ENCODE data around the gene PIK3R5.
A peak's percentile ranks its signal among the peaks of the same experiment; 100 is the strongest.

The PIK3R5 gene

GRCh38 chr17:8835631-8836364 is 129.7 kb downstream of the PIK3R5 start:
- H4K8ac ChIP-seq (ENCODE audit: low read depth, low read length): no peak overlapping the region
- no peaks in the 10 kb centered on the region for H3K4me1 ChIP-seq (ENCODE audit: control insufficient read depth, low read depth, low read length)
- no peak overlapping the region for H2AK5ac ChIP-seq (ENCODE audit: low read length)
- no peak overlapping the region for H3K56ac ChIP-seq (ENCODE audit: low read length)
- H3K27me3 ChIP-seq (ENCODE audit: insufficient read depth, low read length, poor library complexity): no peaks in the 10 kb centered on the region
- H3K79me2 ChIP-seq (ENCODE audit: control insufficient read depth, insufficient read depth, low read length): no peaks in the 10 kb centered on the region
- H3K4me2 ChIP-seq (ENCODE audit: low read length): no peak overlapping the region
- no peak overlapping the region for H3K18ac ChIP-seq (ENCODE audit: low read length)
- no peak overlapping the region for H3K4ac ChIP-seq (ENCODE audit: low read depth, low read length)
- H3K4me3 ChIP-seq (ENCODE audit: low read length): no peak overlapping the region
- no CpG with 5 or more reads among the region's 6 CpGs for WGBS (ENCODE audit: extremely low coverage, insufficient coverage, low lambda C conversion rate)
- no peak overlapping the region for H2BK120ac ChIP-seq (ENCODE audit: low read depth, low read length)
- H3K9ac ChIP-seq (ENCODE audit: low read length): no peak overlapping the region
- no peak for DNase-seq
- no peaks in the 10 kb centered on the region for H3K79me1 ChIP-seq (ENCODE audit: low read length)
- H3K27ac ChIP-seq (ENCODE audit: low read depth, low read length): no peak overlapping the region
- H3K36me3 ChIP-seq (ENCODE audit: control insufficient read depth, insufficient read depth, low read length): no peaks in the 10 kb centered on the region
- H2BK5ac ChIP-seq (ENCODE audit: low read length): no peak overlapping the region
- H4K5ac ChIP-seq (ENCODE audit: low read length): no peak overlapping the region
- no peak overlapping the region for H2BK15ac ChIP-seq (replicated peaks; ENCODE audit: low read depth)
- H3K23ac ChIP-seq (ENCODE audit: low read length): no peak overlapping the region

GRCh38 chr17:8835106-8835505 is 130.4 kb downstream of the PIK3R5 start:
- no peak overlapping the region for H3K27ac ChIP-seq (ENCODE audit: low read depth, low read length)
- no peak overlapping the region for H4K8ac ChIP-seq (ENCODE audit: low read depth, low read length)
- H2AK5ac ChIP-seq (ENCODE audit: low read length): no peak overlapping the region
- no peak for DNase-seq
- H3K27me3 ChIP-seq (ENCODE audit: insufficient read depth, low read length, poor library complexity): no peaks in the 10 kb centered on the region
- no peaks in the 10 kb centered on the region for H3K36me3 ChIP-seq (ENCODE audit: control insufficient read depth, insufficient read depth, low read length)
- H2BK15ac ChIP-seq (replicated peaks; ENCODE audit: low read depth): no peak overlapping the region
- H2BK120ac ChIP-seq (ENCODE audit: low read depth, low read length): no peak overlapping the region
- no peak overlapping the region for H3K4ac ChIP-seq (ENCODE audit: low read depth, low read length)
- no CpG with 5 or more reads among the region's 14 CpGs for WGBS (ENCODE audit: extremely low coverage, insufficient coverage, low lambda C conversion rate)
- no peak overlapping the region for H3K56ac ChIP-seq (ENCODE audit: low read length)
- no peak overlapping the region for H3K23ac ChIP-seq (ENCODE audit: low read length)
- H3K9ac ChIP-seq (ENCODE audit: low read length): no peak overlapping the region
- H3K4me3 ChIP-seq (ENCODE audit: low read length): no peak overlapping the region
- H3K4me2 ChIP-seq (ENCODE audit: low read length): no peak overlapping the region
- no peak overlapping the region for H2BK5ac ChIP-seq (ENCODE audit: low read length)
- no peaks in the 10 kb centered on the region for H3K79me2 ChIP-seq (ENCODE audit: control insufficient read depth, insufficient read depth, low read length)
- H3K4me1 ChIP-seq (ENCODE audit: control insufficient read depth, low read depth, low read length): no peaks in the 10 kb centered on the region
- no peak overlapping the region for H4K5ac ChIP-seq (ENCODE audit: low read length)
- H3K18ac ChIP-seq (ENCODE audit: low read length): no peak overlapping the region
- no peaks in the 10 kb centered on the region for H3K79me1 ChIP-seq (ENCODE audit: low read length)

- H3K79me2 ChIP-seq (ENCODE audit: control insufficient read depth, insufficient read depth, low read length): no peaks in the 10 kb centered on the region
- peak; percentile 76 for DNase-seq
- H4K8ac ChIP-seq (ENCODE audit: low read depth, low read length): no peak overlapping the region
- H3K79me1 ChIP-seq (ENCODE audit: low read length): no peaks in the 10 kb centered on the region
- H3K18ac ChIP-seq (ENCODE audit: low read length): no peak overlapping the region
- no peak overlapping the region for H3K4me2 ChIP-seq (ENCODE audit: low read length)
- no peak overlapping the region for H2BK15ac ChIP-seq (replicated peaks; ENCODE audit: low read depth)
- H2BK120ac ChIP-seq (ENCODE audit: low read depth, low read length): no peak overlapping the region
- peak overlapping the region; percentile 18 for H3K9ac ChIP-seq (ENCODE audit: low read length)
- no peaks in the 10 kb centered on the region for H3K27me3 ChIP-seq (ENCODE audit: insufficient read depth, low read length, poor library complexity)
- no peak overlapping the region for H3K4me3 ChIP-seq (ENCODE audit: low read length)
- no peak overlapping the region for H2BK5ac ChIP-seq (ENCODE audit: low read length)
- no CpG with 5 or more reads among the region's 33 CpGs for WGBS (ENCODE audit: extremely low coverage, insufficient coverage, low lambda C conversion rate)
- H3K36me3 ChIP-seq (ENCODE audit: control insufficient read depth, insufficient read depth, low read length): no peaks in the 10 kb centered on the region
- no peak overlapping the region for H3K27ac ChIP-seq (ENCODE audit: low read depth, low read length)
- H3K23ac ChIP-seq (ENCODE audit: low read length): no peak overlapping the region
- H4K5ac ChIP-seq (ENCODE audit: low read length): no peak overlapping the region
- H2AK5ac ChIP-seq (ENCODE audit: low read length): no peak overlapping the region
- H3K4ac ChIP-seq (ENCODE audit: low read depth, low read length): no peak overlapping the region
- H3K56ac ChIP-seq (ENCODE audit: low read length): peak overlapping the region; percentile 62
- H3K4me1 ChIP-seq (ENCODE audit: control insufficient read depth, low read depth, low read length): no peaks in the 10 kb centered on the region
Observed at GRCh38 chr17:8832711-8833352, 132.7 kb downstream of the PIK3R5 start.

- H2AK5ac ChIP-seq (ENCODE audit: low read length): no peak overlapping the region
- H3K36me3 ChIP-seq (ENCODE audit: control insufficient read depth, insufficient read depth, low read length): no peaks in the 10 kb centered on the region
- no peak overlapping the region for H3K23ac ChIP-seq (ENCODE audit: low read length)
- no peak for DNase-seq
- WGBS (ENCODE audit: extremely low coverage, insufficient coverage, low lambda C conversion rate): no CpG with 5 or more reads among the region's 7 CpGs
- H3K56ac ChIP-seq (ENCODE audit: low read length): no peak overlapping the region
- no peak overlapping the region for H3K4me3 ChIP-seq (ENCODE audit: low read length)
- H3K18ac ChIP-seq (ENCODE audit: low read length): no peak overlapping the region
- H3K4me2 ChIP-seq (ENCODE audit: low read length): no peak overlapping the region
- no peaks in the 10 kb centered on the region for H3K79me1 ChIP-seq (ENCODE audit: low read length)
- H3K27me3 ChIP-seq (ENCODE audit: insufficient read depth, low read length, poor library complexity): no peaks in the 10 kb centered on the region
- no peak overlapping the region for H2BK15ac ChIP-seq (replicated peaks; ENCODE audit: low read depth)
- no peak overlapping the region for H3K4ac ChIP-seq (ENCODE audit: low read depth, low read length)
- H4K8ac ChIP-seq (ENCODE audit: low read depth, low read length): no peak overlapping the region
- H2BK5ac ChIP-seq (ENCODE audit: low read length): no peak overlapping the region
- H3K4me1 ChIP-seq (ENCODE audit: control insufficient read depth, low read depth, low read length): no peaks in the 10 kb centered on the region
- H4K5ac ChIP-seq (ENCODE audit: low read length): no peak overlapping the region
- no peak overlapping the region for H3K9ac ChIP-seq (ENCODE audit: low read length)
- H3K79me2 ChIP-seq (ENCODE audit: control insufficient read depth, insufficient read depth, low read length): no peaks in the 10 kb centered on the region
- H2BK120ac ChIP-seq (ENCODE audit: low read depth, low read length): no peak overlapping the region
- no peak overlapping the region for H3K27ac ChIP-seq (ENCODE audit: low read depth, low read length)
Observed at GRCh38 chr17:8831234-8831849, 134.2 kb downstream of the PIK3R5 start.

- Histone ChIP-seq H3K18ac (ENCODE audit: low read length) (no peak overlapping the region), H3K56ac (ENCODE audit: low read length) (no peak overlapping the region), H3K4me3 (ENCODE audit: low read length) (no peak overlapping the region), H3K36me3 (ENCODE audit: control insufficient read depth, insufficient read depth, low read length) (no peaks in the 10 kb centered on the region), H3K23ac (ENCODE audit: low read length) (no peak overlapping the region), H3K27ac (ENCODE audit: low read depth, low read length) (no peak overlapping the region), H3K79me1 (ENCODE audit: low read length) (no peaks in the 10 kb centered on the region), H3K27me3 (ENCODE audit: insufficient read depth, low read length, poor library complexity) (no peaks in the 10 kb centered on the region), H4K8ac (ENCODE audit: low read depth, low read length) (no peak overlapping the region), H2BK120ac (ENCODE audit: low read depth, low read length) (no peak overlapping the region), H3K4ac (ENCODE audit: low read depth, low read length) (no peak overlapping the region), H2BK5ac (ENCODE audit: low read length) (no peak overlapping the region), H3K9ac (ENCODE audit: low read length) (no peak overlapping the region), H4K5ac (ENCODE audit: low read length) (no peak overlapping the region), H3K79me2 (ENCODE audit: control insufficient read depth, insufficient read depth, low read length) (no peaks in the 10 kb centered on the region), H3K4me1 (ENCODE audit: control insufficient read depth, low read depth, low read length) (no peaks in the 10 kb centered on the region), H2AK5ac (ENCODE audit: low read length) (no peak overlapping the region), H3K4me2 (ENCODE audit: low read length) (no peak overlapping the region), H2BK15ac (replicated peaks; ENCODE audit: low read depth) (no peak overlapping the region)
- WGBS (ENCODE audit: extremely low coverage, insufficient coverage, low lambda C conversion rate): no CpG with 5 or more reads among the region's 10 CpGs
- no peak for DNase-seq
Observed at GRCh38 chr17:8830141-8830540, 135.4 kb downstream of the PIK3R5 start.
